Neural crest cell (in vitro differentiated cells): ENCODE data around the gene SEC14L3. TPM values are rescaled to one million over a fixed set of nuclear protein-coding genes. Genes with fewer than 3 reads are reported as not detected.
"Not testable (repeated sequence)": the region's sequence is repeated elsewhere in the genome, so short reads cannot be mapped to it uniquely, and the experiment has no call there.

Experiments
- DNase-seq: peaks from one replicate; pipeline ENCODE4 v3.0.0; 2021; ENCODE audit warnings: low read depth, mixed read lengths, low spot score
- H3K27ac Mint-ChIP-seq: one replicate; pipeline ENCODE4 v1.8.0; 2021; ENCODE audit warnings: mild to moderate bottlenecking, mixed read lengths; ENCODE audit not compliant: unreplicated experiment
- H3K27me3 Mint-ChIP-seq: 2 replicates; pipeline ENCODE4 v1.8.0; 2021; ENCODE audit warnings: low read depth, mild to moderate bottlenecking, mixed read lengths
- H3K36me3 Mint-ChIP-seq: 2 replicates; pipeline ENCODE4 v1.8.0; 2021; ENCODE audit warnings: low read depth, mild to moderate bottlenecking, mixed read lengths
- H3K4me1 Mint-ChIP-seq: 2 replicates; pipeline ENCODE4 v1.8.0; 2021; ENCODE audit warnings: mixed read lengths
- H3K4me3 Mint-ChIP-seq: one replicate; pipeline ENCODE4 v1.8.0; 2021; ENCODE audit warnings: mild to moderate bottlenecking, mixed read lengths
- H3K9me3 Mint-ChIP-seq: 2 replicates; pipeline ENCODE4 v1.8.0; 2021; ENCODE audit warnings: mixed read lengths
- total RNA-seq: library from RNA; stranded (reverse); gene quantifications from 2 replicates; pipeline ENCODE4 v1.2.1, GENCODE V29; 2021
- TF ChIP-seq, protein P1 (sequence below): fragments of 200-600 bp; sonication (generic); conservative IDR thresholded peaks from 2 replicates; pipeline ENCODE4 v1.5.0; 2021; ENCODE audit warnings: antibody characterized with exemption, mild to moderate bottlenecking

SEC14L3 gene
- total RNA-seq, 1 donor from 2014 or later: not detected

DNA sequence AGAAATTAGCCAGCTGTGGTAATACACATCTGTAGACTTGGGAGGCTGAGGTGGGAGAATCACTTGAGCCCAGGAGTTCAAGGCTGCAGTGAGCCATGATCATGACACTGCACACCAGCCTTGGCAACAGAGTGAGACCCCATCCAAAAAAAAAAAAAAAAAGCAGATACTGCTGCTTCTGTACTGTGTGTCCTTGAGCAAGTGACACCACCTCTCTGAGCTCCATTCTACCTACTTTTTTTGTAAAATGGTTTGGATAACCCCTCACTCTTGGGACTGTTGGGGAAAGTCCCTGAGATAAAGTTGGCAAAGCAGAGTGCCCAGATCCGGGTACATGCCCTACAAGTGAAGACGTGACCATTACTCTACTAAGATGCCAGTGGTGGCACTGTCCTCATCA lies 2.7 kb downstream of the SEC14L3 start:
- Mint-ChIP-seq H3K4me1 (no peaks in the 10 kb centered on the region), H3K27ac (no peak overlapping the region), H3K36me3 (no peaks in the 10 kb centered on the region), H3K9me3 (no peaks in the 10 kb centered on the region), H3K4me3 (no peak overlapping the region), H3K27me3 (peaks cover 38% of the 10 kb centered on the region)
- TF ChIP-seq, protein P1, sequence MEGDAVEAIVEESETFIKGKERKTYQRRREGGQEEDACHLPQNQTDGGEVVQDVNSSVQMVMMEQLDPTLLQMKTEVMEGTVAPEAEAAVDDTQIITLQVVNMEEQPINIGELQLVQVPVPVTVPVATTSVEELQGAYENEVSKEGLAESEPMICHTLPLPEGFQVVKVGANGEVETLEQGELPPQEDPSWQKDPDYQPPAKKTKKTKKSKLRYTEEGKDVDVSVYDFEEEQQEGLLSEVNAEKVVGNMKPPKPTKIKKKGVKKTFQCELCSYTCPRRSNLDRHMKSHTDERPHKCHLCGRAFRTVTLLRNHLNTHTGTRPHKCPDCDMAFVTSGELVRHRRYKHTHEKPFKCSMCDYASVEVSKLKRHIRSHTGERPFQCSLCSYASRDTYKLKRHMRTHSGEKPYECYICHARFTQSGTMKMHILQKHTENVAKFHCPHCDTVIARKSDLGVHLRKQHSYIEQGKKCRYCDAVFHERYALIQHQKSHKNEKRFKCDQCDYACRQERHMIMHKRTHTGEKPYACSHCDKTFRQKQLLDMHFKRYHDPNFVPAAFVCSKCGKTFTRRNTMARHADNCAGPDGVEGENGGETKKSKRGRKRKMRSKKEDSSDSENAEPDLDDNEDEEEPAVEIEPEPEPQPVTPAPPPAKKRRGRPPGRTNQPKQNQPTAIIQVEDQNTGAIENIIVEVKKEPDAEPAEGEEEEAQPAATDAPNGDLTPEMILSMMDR: no peak
- no peak for DNase-seq

DNA sequence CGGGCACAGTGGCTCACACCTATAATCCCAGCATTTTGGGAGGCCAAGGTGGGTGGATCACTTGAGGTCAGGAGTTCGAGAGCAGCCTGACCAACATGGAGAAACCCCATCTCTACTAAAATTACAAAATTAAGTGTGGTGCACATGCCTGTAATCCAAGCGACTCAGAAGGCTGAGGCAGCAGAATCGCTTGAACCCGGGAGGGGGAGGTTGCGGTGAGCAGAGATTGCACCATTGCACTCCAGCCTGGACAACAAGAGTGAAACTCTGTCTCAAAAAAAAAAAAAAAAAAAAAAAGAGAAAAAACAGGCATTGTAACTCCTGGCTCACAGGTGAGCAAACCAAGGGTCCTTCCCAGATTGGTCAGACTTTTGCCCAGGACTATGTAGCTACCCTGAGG lies 11.3 kb downstream of the SEC14L3 start:
- H3K36me3 Mint-ChIP-seq, H3K4me1 Mint-ChIP-seq: not testable (repeated sequence)
- H3K27me3 Mint-ChIP-seq: peaks cover 10% of the 10 kb centered on the region

DNA sequence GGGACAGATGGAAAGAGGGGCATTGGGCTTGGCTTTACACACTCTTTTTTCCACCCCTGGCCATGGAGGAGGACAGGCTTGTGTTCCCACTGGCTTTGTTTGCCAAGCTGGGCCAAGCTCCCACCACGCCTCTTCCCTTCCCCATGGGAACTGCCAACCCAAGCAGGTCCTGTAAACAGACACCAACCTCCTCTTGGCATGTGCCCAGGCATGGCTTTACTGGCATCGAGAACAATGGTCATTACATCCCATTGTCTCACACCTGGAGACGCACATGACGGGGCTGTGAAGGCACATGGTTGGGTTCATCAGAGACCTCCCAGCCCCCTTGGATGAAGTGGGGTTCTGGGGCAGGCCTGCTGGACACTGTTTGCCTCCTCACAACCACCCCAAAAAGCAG lies 11.7 kb downstream of the SEC14L3 start:
- Mint-ChIP-seq H3K36me3 (no peaks in the 10 kb centered on the region), H3K9me3 (no peaks in the 10 kb centered on the region), H3K27me3 (peaks cover 6% of the 10 kb centered on the region), H3K27ac (no peak overlapping the region), H3K4me3 (no peak overlapping the region), H3K4me1 (no peaks in the 10 kb centered on the region)
- TF ChIP-seq, protein P1: no peak
- no peak for DNase-seq

More for the DNA sequence above, 11.3 kb downstream of the SEC14L3 start:
- not testable (repeated sequence) for H3K27ac Mint-ChIP-seq, H3K4me3 Mint-ChIP-seq, DNase-seq, H3K9me3 Mint-ChIP-seq

DNA sequence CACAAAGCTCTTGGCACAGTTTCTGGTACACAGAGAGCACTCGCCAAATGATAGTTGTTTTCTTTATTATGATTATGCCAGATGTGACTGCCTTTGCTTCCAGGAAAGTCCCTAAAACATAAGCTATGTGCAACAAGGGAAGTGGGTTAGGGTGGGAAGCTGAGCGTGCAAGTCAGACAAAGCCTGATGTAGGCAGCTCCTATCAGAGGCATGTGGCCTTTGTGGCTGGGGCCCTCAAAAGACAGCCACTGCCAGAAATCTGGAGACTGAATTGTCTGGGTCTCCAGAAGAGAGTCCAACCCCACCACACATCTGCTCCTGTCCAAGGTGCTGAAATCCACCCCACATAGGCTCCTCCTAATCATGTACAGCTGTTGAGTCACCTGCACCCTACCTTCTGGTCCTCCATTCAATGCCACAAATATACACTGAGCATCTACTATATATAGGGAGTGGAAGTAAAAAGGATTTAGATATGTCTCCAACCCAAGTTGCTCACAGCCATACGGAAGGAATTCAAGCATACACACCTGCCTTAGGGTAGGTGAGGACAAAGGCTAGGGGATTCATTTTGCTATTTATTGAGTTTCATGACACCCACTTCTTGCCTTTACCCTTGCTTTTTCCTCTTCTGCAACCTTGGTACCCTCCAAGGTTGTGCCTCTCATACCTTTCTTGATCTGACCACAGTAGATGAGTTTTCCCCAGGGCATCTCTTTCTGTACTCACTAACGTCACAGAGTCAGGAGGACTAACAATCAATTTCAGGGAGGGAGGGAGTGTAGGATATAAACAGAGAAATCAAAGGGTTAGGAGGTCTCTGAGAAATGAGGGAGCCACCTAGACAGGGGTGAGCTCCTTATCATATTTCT lies 12.4 kb downstream of the SEC14L3 start:
- Mint-ChIP-seq H3K36me3 (no peaks in the 10 kb centered on the region), H3K4me3 (no peak overlapping the region), H3K9me3 (no peaks in the 10 kb centered on the region), H3K4me1 (no peaks in the 10 kb centered on the region), H3K27me3 (no peaks in the 10 kb centered on the region), H3K27ac (no peak overlapping the region)
- no peak for DNase-seq
- TF ChIP-seq, protein P1: no peak

DNA sequence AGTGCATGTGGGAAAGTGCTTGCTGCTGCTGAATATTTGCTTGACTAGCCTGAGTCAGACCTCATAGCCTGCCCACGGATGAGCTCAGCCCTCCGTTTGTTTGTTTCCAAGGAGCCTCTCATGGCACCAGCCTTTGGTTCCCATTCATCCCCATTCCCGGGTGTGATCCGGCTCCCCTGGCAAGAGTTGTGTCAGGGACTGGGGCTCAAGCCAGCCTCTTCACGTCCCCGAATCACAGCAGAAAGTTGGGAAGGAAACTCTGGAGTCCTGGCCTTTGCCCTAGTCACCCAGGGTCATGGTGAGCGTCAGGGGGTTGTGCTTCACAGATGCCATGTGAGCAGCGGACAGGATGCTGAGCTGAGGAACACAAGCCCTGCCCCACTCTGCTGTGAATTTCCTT lies 13.8 kb downstream of the SEC14L3 start:
- no peak overlapping the region for H3K4me3 Mint-ChIP-seq
- H3K9me3 Mint-ChIP-seq: no peaks in the 10 kb centered on the region
- no peak for DNase-seq
- no peaks in the 10 kb centered on the region for H3K4me1 Mint-ChIP-seq
- H3K27ac Mint-ChIP-seq: no peak overlapping the region
- TF ChIP-seq, protein P1: no peak
- H3K27me3 Mint-ChIP-seq: no peaks in the 10 kb centered on the region
- H3K36me3 Mint-ChIP-seq: no peaks in the 10 kb centered on the region

DNA sequence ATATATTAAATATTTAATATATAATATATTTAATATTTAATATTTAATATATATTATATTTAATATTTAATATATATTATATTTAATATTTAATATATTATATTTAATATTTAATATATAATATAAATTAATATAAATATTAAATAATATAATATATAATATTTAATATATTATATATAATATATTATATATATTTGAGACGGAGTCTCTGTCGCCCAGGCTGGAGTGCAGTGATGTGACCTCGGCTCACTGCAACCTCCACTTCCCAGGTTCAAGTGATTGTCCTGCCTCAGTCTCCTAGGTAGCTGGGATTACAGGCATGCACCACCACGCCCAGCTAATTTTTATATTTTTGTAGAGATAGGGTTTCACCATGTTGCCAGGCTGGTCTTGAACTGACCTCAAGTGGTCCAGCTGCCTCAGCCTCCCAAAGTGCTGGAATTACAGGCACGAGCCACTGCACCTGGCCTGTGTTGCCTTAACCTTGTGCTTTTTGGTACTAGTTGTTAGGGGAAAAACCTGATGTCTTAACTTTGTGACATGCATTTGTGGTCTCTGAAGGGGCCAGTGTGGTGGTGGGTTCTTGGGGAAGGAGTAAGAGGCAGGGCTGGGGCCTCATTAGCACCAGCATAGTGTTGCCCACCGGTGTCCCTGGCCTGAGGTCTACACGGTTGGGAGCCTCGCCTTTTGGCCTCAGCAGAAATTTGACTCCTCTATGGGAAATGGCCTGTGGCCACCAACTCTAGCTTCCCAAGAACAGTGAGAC lies 16.6 kb downstream of the SEC14L3 start:
- TF ChIP-seq, protein P1: no peak
- Mint-ChIP-seq H3K9me3 (no peaks in the 10 kb centered on the region), H3K4me3 (no peak overlapping the region), H3K36me3 (no peaks in the 10 kb centered on the region), H3K27me3 (no peaks in the 10 kb centered on the region), H3K4me1 (no peaks in the 10 kb centered on the region), H3K27ac (no peak overlapping the region)
- no peak for DNase-seq
